GM18861 (cell line): Measurements from ENCODE around the gene PLXNA2.

Source experiments
- ATAC-seq: cut with Tn5 transposase; IDR thresholded peaks from one replicate; pipeline ENCODE4 v1.9.1; 2021; ENCODE audit not compliant: unreplicated experiment

PLXNA2 gene

DNA sequence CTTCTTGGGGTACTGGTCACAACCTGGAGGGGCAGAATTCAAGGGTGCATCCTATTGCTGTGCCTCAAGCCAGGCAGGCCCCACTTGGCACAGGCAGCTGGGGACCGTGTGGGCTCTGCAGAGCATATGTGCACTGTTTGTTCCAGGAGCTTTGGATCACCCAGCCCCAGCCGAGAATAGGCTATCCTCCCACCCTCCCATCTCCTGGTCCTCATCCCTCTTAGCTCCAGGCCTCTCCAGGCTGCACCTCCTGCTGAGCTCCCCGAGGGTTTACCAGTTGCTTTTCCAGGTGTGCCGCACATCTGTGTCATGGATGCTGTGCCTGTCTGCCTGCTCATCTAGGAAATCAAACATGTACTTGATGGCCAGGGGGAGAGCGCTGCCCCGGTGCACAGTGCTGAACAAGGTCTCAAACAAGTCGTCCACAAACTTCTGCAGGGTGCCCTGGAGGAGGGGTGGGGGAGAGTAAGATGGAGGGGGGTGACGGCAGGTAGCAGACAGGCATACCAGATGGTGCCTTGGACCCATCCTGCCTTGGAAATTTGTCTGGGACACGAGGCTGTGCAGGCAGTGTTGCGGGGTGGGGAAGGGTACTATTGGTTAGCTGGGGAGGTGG, 212.8 kb downstream of the PLXNA2 start:
- ATAC-seq, result no peak

GRCh38 chr1:208030288-208031091, 213.7 kb downstream of the PLXNA2 start:
- no peak for ATAC-seq

DNA sequence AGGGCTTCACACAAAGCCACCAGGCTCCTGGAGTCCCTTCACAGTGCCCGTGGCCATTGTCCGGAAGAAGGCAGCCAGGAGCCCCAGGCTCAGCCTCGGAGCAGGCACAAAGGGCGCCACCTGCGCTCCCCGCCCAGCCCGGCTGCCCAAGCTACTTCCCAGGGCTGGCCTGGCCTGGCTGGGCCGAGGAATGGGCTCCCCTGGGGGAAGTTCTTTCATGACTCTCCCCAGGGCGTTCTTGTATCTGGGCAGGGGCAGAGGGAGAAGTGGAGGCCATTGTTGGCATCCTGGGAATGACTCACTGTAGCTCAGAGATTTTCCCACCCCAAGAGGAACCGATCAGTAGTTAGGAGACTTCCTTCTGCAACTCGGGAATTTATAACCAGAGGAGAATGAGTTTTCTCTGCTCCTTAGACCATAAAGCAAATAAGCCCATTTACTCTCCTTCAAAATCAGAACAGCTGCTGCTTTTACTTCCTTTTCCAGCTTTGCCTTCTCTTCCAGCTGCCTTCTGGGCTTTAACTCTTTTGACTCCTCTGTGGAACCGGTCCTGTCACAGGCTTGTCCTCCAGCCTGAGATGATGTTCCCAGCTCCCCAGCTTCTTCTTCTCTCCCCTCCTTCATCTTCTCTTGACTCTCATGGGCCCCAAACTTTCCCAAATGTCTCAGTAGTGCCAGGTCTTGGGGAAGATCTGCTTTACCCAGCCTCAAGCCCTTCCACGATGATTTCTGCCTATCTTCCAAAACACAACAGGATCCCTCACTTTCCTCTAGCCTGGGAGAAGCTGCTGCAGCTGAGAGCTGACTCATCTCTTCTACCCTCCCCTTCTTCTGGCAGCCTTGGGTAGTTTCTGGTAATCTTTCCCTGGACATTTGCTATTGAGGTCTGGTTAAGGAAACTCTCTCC, 214.6 kb downstream of the PLXNA2 start:
- ATAC-seq, result no peak

- ATAC-seq, result no peak
Observed at GRCh38 chr1:208028526-208028925, 215.7 kb downstream of the PLXNA2 start.

GRCh38 chr1:208027861-208028260, 216.3 kb downstream of the PLXNA2 start:
- ATAC-seq, result no peak

- ATAC-seq, result no peak
Observed at GRCh38 chr1:208026880-208027438, 217.2 kb downstream of the PLXNA2 start.

DNA sequence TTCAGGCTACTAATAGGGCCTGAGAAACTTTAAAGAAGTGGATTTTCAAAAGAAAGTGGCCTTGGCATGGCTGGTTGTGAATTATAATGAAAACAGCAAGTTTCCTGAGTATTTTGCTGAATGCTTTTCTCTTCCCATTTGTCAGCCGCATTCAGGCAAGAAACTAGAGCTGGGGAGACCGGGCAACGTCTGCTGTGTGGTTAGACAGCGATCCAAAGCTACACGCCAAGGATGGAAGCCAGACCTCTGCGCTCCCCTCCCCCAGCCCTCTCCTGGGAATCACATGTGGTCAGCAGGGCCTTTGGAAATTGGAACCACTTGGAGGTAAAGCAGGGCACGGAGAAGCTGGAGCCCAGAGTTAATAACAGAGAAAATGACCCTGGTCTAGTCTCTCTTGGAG, 219.2 kb downstream of the PLXNA2 start:
- no peak for ATAC-seq

- no peak for ATAC-seq
Observed at GRCh38 chr1:208024406-208024805, 219.8 kb downstream of the PLXNA2 start.

DNA sequence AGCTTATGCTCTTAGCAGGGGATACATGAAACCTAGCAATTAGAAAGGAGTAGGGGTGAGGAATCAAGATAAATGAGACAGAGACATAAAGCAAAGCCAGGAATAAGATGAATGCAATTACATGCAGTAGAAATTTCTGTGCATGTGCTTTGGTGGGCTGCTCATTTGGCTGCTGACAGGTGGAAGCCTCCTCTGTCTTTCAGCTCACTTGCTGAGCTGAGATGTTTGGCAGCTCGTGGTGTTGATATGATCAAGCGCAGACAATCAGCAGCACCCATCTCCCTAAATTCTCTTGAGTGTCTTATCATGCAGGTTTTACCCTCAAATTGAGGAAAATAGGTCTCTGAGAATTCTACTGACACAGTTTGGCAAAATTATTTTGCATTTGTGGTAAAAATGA, 224.9 kb downstream of the PLXNA2 start:
- ATAC-seq, result no peak

DNA sequence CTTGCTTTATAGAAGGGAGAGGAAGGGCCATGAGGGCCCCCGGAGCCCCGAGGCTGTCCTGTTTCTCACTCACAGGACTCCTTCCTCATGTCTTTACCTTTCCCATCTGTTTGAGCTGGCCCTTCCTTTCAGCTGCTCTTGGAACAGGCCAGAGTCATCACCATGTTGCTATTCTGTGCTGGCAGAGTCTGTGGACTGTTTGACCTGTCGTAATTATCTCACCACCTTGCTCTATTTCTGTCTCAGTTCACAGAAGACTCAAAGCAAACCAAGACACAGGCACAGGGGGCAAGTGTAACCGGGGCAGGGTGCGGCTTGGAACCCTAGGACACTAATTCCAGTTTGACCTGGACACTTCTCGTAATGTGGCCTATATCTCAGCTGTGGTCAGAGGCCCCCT, 228.9 kb downstream of the PLXNA2 start:
- no peak for ATAC-seq

GRCh38 chr1:208013210-208013609, 231.0 kb downstream of the PLXNA2 start:
- ATAC-seq, result no peak

DNA sequence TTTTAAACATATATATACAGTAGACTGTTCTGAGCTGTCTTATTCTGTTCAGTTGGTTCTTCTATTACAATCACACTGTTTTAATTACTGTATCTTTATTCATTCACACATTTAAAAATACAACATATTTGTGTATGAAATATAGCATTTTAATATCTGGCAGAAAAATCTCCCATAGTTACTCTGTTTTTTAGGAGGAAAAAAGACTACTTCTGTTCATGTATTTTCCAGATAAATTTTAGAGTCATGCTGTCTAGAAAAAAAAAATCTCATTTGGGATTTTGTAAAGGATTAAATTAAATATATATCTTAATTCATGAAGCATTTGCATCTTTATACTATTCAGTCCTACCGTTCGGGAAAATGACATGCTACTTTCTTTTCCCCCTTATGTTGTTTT, 231.5 kb downstream of the PLXNA2 start:
- ATAC-seq, result no peak

DNA sequence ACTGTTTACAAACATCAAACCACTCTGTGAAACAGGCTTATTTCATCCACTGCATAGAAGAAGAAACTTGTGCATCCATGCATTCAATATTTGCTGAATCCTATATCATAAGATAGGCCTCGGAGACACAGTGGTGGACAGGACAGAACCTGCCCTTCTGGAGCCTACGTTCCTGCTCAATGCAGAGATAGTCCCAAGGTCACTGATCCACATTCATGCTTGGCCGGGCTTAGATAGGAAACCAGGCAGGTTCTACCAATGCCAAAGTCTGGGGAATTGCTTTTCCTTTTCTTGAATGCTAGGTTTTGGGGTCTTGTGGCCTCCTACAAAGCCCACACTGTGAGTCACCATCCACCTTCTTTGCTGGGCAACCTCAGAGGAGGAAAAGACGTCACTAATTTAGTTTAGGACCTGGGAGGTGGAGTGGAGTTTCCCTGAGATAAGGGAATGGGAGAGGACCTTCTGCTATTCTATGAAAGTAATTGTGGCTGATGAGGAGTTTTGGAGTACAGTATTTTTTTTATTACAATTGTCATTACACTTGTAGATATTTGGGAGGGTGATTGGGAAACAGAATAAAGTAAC, 233.6 kb downstream of the PLXNA2 start:
- ATAC-seq, result no peak

GRCh38 chr1:208009706-208010444, 234.3 kb downstream of the PLXNA2 start:
- ATAC-seq, result no peak

DNA sequence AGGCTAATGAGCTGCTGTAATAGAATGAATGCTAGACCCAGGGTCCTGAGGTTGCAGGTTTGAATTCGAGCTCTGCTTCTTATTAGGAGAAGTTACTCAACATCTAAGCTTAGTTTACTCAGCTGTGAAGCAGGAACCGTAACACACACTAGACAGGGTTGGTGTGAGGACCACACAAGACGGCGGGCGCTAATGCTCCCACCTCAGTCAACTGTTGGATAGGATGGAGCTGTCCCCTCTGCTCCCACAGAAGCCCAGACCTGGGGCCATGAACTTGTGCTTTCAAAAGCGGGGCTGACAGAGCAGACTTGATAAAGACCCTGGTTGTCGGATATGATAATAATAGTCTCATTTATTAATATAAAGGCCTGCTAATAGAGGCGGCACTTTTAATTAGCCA, 234.9 kb downstream of the PLXNA2 start:
- no peak for ATAC-seq

DNA sequence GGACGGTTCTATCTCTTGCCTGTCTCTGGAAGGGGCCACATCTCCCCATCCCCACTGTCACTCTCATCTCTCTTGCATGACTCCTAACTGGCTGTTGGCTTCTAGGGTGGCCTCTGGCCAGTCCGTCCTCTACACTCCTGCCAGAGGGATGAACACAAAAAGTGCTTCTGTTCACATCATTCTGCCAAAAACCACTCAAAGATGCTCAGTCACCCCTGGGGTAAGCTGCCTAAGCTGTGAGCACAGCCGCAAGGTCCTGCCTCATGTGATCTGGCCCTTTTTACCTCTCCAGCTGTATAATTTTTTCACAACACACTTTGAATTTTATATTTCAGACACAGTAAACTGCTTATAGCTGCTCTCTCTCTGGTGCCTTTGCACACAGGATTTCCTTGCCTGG, 235.7 kb downstream of the PLXNA2 start:
- no peak for ATAC-seq

DNA sequence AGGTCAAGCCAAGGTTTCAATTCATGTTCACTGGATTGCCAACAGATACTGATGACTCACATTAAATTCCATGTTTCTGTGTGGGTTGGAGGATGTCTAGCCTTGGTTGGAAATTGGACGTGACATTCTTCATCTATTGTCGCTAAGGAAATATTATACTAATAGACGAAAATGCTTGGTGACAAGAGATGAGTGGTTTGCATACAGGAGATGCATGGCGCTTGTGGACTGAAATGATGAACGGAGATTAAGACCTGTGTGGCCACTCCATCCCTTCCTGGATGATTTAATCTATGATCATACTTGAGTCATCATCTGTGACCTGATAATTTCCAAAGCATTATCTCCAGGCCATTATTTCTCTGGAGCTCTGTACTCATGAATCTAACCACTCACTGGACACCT, 236.2 kb downstream of the PLXNA2 start:
- no peak for ATAC-seq

- no peak for ATAC-seq
Observed at GRCh38 chr1:208007319-208007937, 236.8 kb downstream of the PLXNA2 start.

DNA sequence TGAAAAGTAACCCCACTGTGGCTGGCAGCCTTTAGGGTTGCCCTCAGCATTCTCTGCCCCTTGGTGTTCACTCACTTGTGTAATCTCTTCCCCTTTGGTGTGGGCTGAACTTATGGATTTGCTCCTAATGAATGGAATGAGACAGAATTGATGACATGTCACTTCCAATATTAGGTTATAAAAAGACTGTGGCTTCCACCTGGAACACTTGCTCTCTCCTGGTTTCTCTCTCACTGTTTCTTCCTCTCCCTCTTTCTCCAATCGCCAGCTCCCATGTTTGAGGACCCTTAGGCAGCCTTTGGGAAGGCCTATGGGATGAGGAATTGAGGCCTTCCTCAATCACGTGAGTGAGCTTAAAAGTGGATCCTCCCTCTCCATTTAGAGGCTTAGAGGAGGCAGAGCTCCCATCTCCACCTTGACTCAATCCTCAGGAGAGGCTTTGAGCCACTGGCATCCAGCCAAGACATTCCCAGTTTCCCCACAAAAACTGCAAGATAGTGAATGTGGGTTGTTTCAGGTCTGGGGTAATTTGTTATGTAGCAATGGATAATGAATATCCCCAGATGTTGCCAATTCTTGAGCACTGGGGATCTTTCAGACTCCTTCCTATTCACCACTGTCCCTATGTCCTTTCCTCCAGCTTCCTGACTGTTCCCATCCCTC, 237.8 kb downstream of the PLXNA2 start:
- ATAC-seq, result no peak
